ENCODE data around the gene CNTNAP2.

- TF ChIP-seq CTCF (IDR thresholded peaks at IDR 0.05) (no peak), POLR2A (IDR thresholded peaks at IDR 0.05) (no peak)
These were observed 383.4 kb downstream of the CNTNAP2 start for GRCh38 chr7:146499970-146500369.
